Smooth muscle cell (in vitro differentiated cells): ENCODE results near the gene C2orf80. TPM values are rescaled to one million over a fixed set of nuclear protein-coding genes. Genes with fewer than 3 reads are reported as not detected.
"Not testable (repeated sequence)": the region's sequence is repeated elsewhere in the genome, so short reads cannot be mapped to it uniquely, and the experiment has no call there.

ENCODE experiments used
- DNase-seq: peaks from one replicate; lab custom pipeline; 2025; ENCODE audit not compliant: unreplicated experiment; lab: John Stamatoyannopoulos, UW
- H2AFZ ChIP-seq: fragments of 200-600 bp; sonication (generic); 2 replicates; pipeline ENCODE4 v1.6.0; 2016; ENCODE audit warnings: antibody characterized with exemption, low read depth, mild to moderate bottlenecking
- H3F3A ChIP-seq: fragments of 200-600 bp; sonication (generic); 2 replicates; pipeline ENCODE4 v1.6.0; 2017; ENCODE audit warnings: antibody characterized with exemption, low read depth
- H3K27ac ChIP-seq: fragments of 200-600 bp; sonication (generic); 2 replicates; pipeline ENCODE4 v1.5.1; 2016; ENCODE audit warnings: low read depth, mild to moderate bottlenecking
- H3K27me3 ChIP-seq: fragments of 200-600 bp; sonication (generic); 2 replicates; pipeline ENCODE4 v1.6.1; 2016; ENCODE audit warnings: low read depth, mild to moderate bottlenecking
- H3K36me3 ChIP-seq: fragments of 200-600 bp; sonication (generic); 2 replicates; pipeline ENCODE4 v1.5.1; 2016; ENCODE audit warnings: low read depth
- H3K4me1 ChIP-seq: fragments of 200-600 bp; sonication (generic); 2 replicates; pipeline ENCODE4 v1.5.1; 2016; ENCODE audit warnings: low read depth
- H3K4me2 ChIP-seq: fragments of 200-600 bp; sonication (generic); 2 replicates; pipeline ENCODE4 v1.6.0; 2016; ENCODE audit warnings: mild to moderate bottlenecking
- H3K4me3 ChIP-seq: fragments of 200-600 bp; sonication (generic); 2 replicates; pipeline ENCODE4 v1.5.1; 2016; ENCODE audit warnings: mild to moderate bottlenecking
- H3K79me2 ChIP-seq: fragments of 200-600 bp; sonication (generic); 2 replicates; pipeline ENCODE4 v1.6.0; 2016; ENCODE audit warnings: low read depth, mild to moderate bottlenecking
- H3K9ac ChIP-seq: fragments of 200-600 bp; sonication (generic); 2 replicates; pipeline ENCODE4 v1.6.0; 2016; ENCODE audit warnings: low read depth
- H3K9me3 ChIP-seq: fragments of 200-600 bp; sonication (generic); replicated peaks from 2 replicates; pipeline ENCODE4 v1.5.1; 2016; ENCODE audit warnings: low read depth
- H4K20me1 ChIP-seq: fragments of 200-600 bp; sonication (generic); 2 replicates; pipeline ENCODE4 v1.6.0; 2016; ENCODE audit warnings: low read depth
- WGBS: methylation state at CpG from one replicate; pipeline ENCODE4 v1.1.7; 2016; ENCODE audit warnings: low lambda C conversion rate; 5-methylcytosine and 5-hydroxymethylcytosine counted together
- polyA plus RNA-seq: library from polyadenylated mRNA; unstranded; fragments of >200 nt; fragmentation: Nextera tagmentation; extraction: Ambion mirVana; gene quantifications from 2 replicates; pipeline ENCODE4 v1.2.1, GENCODE V29; 2016
- total RNA-seq: library from RNA; depleted of rRNA; stranded (reverse); fragments of >200 nt; gene quantifications from 2 replicates; pipeline ENCODE4 v1.2.3, GENCODE V29; 2014
- TF ChIP-seq, protein P1 (sequence below): fragments of 200-600 bp; sonication (generic); IDR thresholded peaks from 2 replicates; pipeline ENCODE4 v1.5.1; 2017; ENCODE audit warnings: borderline replicate concordance, mild to moderate bottlenecking, antibody characterized with exemption; ENCODE audit not compliant: insufficient read depth, poor library complexity, severe bottlenecking

Gene C2orf80
- total and polyA plus RNA-seq, 2 experiments from 2014 or later, result not detected

DNA sequence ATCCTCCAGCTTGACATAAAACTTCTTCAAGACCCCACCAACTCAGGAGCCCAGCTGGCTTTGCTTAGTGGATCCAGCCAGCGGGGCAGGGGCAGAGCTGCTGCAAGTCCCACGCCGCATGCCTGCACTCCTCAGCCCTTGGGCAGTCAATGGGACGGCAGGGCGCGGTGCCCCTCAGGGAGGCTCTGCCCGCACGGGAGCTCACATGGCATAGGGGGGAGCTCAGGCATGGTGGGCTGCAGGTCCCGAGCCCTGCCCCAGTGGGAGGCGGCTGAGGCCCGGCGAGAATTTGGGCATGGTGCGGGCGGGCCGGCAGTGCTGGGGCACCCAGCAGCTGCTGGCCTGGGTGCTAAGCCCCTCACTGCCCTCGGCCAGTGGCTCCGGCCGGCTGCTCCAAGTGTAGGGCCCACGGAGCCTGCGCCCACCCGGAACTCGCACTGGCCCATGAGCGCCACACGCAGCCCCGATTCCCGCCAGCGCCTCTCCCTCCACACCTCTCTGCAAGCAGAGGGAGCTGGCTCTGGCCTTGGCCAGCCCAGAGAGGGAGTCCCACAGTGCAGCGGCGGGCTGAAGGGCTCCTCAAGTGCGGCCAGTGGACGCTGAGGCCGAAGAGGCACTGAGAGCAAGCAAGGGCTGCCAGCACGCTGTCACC is 37.9 kb upstream of the C2orf80 start:
- 97% methylated on average over 25 of the region's 33 CpGs for WGBS
- no peak overlapping the region for H2AFZ ChIP-seq
- DNase-seq, result no peak
- no peaks in the 10 kb centered on the region for H3K9me3 ChIP-seq
- no peaks in the 10 kb centered on the region for H4K20me1 ChIP-seq
- no peak overlapping the region for H3K27ac ChIP-seq
- no peak overlapping the region for H3K4me2 ChIP-seq
- H3K27me3 ChIP-seq, result no peaks in the 10 kb centered on the region
- no peaks in the 10 kb centered on the region for H3K79me2 ChIP-seq
- H3K4me3 ChIP-seq, result no peak overlapping the region
- no peak overlapping the region for H3K9ac ChIP-seq
- H3K4me1 ChIP-seq, result no peaks in the 10 kb centered on the region
- no peaks in the 10 kb centered on the region for H3K36me3 ChIP-seq
- no peaks in the 10 kb centered on the region for H3F3A ChIP-seq
- TF ChIP-seq, protein P1, sequence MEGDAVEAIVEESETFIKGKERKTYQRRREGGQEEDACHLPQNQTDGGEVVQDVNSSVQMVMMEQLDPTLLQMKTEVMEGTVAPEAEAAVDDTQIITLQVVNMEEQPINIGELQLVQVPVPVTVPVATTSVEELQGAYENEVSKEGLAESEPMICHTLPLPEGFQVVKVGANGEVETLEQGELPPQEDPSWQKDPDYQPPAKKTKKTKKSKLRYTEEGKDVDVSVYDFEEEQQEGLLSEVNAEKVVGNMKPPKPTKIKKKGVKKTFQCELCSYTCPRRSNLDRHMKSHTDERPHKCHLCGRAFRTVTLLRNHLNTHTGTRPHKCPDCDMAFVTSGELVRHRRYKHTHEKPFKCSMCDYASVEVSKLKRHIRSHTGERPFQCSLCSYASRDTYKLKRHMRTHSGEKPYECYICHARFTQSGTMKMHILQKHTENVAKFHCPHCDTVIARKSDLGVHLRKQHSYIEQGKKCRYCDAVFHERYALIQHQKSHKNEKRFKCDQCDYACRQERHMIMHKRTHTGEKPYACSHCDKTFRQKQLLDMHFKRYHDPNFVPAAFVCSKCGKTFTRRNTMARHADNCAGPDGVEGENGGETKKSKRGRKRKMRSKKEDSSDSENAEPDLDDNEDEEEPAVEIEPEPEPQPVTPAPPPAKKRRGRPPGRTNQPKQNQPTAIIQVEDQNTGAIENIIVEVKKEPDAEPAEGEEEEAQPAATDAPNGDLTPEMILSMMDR, result no peak

DNA sequence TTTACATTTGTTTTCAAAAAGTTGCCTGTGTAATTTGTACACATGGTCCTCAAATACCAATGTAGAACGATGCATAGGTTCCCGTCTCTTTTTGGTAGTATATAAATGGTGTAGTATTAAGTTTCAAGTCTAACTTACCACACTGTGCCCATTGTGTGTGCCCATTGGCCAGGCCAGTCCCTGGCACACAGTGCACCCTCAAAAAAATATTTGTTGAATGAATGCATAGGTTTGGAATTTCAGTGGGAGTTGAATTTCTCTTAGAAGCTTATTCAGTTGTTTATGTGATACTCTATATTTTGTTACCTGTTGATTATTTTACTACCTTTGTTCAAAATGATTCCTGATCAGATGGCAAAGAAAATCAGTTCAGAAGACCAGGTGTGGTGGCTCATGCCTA is 35.0 kb upstream of the C2orf80 start:
- Histone ChIP-seq H3K36me3 (no peaks in the 10 kb centered on the region), H3F3A (no peaks in the 10 kb centered on the region), H3K4me3 (no peak overlapping the region), H3K27ac (no peak overlapping the region), H4K20me1 (no peaks in the 10 kb centered on the region), H3K4me2 (no peak overlapping the region), H2AFZ (no peak overlapping the region), H3K9me3 (no peaks in the 10 kb centered on the region), H3K79me2 (no peaks in the 10 kb centered on the region), H3K27me3 (no peaks in the 10 kb centered on the region), H3K9ac (no peak overlapping the region), H3K4me1 (no peaks in the 10 kb centered on the region)
- no peak for DNase-seq
- 98% methylated on average over 2 of the region's 2 CpGs for WGBS
- TF ChIP-seq, protein P1, result no peak

- Histone ChIP-seq H3K9ac (no peak overlapping the region), H3K4me1 (no peaks in the 10 kb centered on the region), H3K27ac (no peak overlapping the region), H2AFZ (no peak overlapping the region), H3K4me2 (no peak overlapping the region), H3K9me3 (no peaks in the 10 kb centered on the region), H3K79me2 (no peaks in the 10 kb centered on the region), H3K27me3 (no peaks in the 10 kb centered on the region), H3F3A (no peaks in the 10 kb centered on the region), H3K4me3 (no peak overlapping the region), H4K20me1 (no peaks in the 10 kb centered on the region), H3K36me3 (no peaks in the 10 kb centered on the region)
- TF ChIP-seq, protein P1, result no peak
- DNase-seq, result no peak
- WGBS, result 59% methylated on average over 3 of the region's 3 CpGs
Measured at GRCh38 chr2:208222351-208222750, 32.5 kb upstream of the C2orf80 start.

DNA sequence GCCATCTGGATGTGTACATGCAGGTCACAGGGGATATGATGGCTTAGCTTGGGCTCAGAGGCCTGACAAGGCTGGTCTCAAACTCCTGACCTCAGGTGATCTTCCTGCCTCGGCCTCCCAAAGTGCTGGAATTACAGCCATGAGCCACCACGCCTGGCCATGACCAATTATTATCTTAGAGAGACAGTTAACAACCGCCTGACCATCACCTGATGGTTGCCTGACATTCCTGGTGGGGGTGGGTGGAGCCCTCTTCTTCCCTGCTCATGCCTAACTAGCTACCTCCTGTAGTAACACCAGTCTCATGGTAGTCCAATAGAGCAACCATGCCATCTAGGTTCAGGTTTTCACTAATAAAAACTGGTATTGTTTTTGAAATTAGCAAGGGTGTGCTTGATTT is 32.0 kb upstream of the C2orf80 start:
- H3K4me1 ChIP-seq, H3K27me3 ChIP-seq, H2AFZ ChIP-seq, H3K9ac ChIP-seq, H3K9me3 ChIP-seq, H3K4me2 ChIP-seq, H3K36me3 ChIP-seq, H3F3A ChIP-seq, H3K79me2 ChIP-seq, H3K4me3 ChIP-seq, H4K20me1 ChIP-seq, DNase-seq, H3K27ac ChIP-seq: not testable (repeated sequence)
- 84% methylated on average over 3 of the region's 3 CpGs for WGBS
